IgD-negative memory B cell (primary cell): Measurements from ENCODE around the gene MEMO1. TPM values are rescaled to one million over a fixed set of nuclear protein-coding genes. Genes with fewer than 3 reads are reported as not detected.
"Not testable (repeated sequence)": the region's sequence is repeated elsewhere in the genome, so short reads cannot be mapped to it uniquely, and the experiment has no call there.

Experiments used
- H3K27ac Mint-ChIP-seq, 3 donors: one replicate each; pipeline ENCODE4 v1.8.0; 2020 to 2022; ENCODE audit warnings: mild to moderate bottlenecking in 3 of 3, mixed read lengths in 3 of 3, moderate library complexity in 1 of 3
- H3K27me3 Mint-ChIP-seq: one replicate; pipeline ENCODE4 v1.8.0; 2021; ENCODE audit warnings: mixed read lengths
- H3K36me3 Mint-ChIP-seq: one replicate; pipeline ENCODE4 v1.8.0; 2020; ENCODE audit warnings: mild to moderate bottlenecking, mixed read lengths
- H3K4me1 Mint-ChIP-seq, 3 donors: one replicate each; pipeline ENCODE4 v1.8.0; 2020 to 2022; ENCODE audit warnings: mixed read lengths in 3 of 3, mild to moderate bottlenecking in 1 of 3
- H3K4me3 Mint-ChIP-seq, 4 donors: one replicate each; pipeline ENCODE4 v1.8.0; 2020 to 2022; ENCODE audit warnings: mild to moderate bottlenecking in 4 of 4, mixed read lengths in 4 of 4, moderate library complexity in 3 of 4
- H3K9me3 Mint-ChIP-seq, 3 donors: one replicate each; pipeline ENCODE4 v1.8.0; 2020 to 2021; ENCODE audit warnings: mixed read lengths in 3 of 3, mild to moderate bottlenecking in 1 of 3
- polyA plus RNA-seq: library from polyadenylated mRNA; unstranded; fragments of 300-500 nt; fragmentation: Illumina TruSeq; gene quantifications from one replicate; pipeline ENCODE4 v1.2.3, GENCODE V29; 2021

The MEMO1 gene
- 32.0 TPM for polyA plus RNA-seq

- peak within 1 kb of the TSS; percentile 91 to 99 (median 97) for H3K27ac Mint-ChIP-seq
- H3K4me3 Mint-ChIP-seq: peak within 1 kb of the TSS; percentile 88 to 99 (median 96)
- no peaks in the 10 kb centered on the region for H3K36me3 Mint-ChIP-seq
- no peaks in the 10 kb centered on the region for H3K9me3 Mint-ChIP-seq
- peaks cover 31 to 38% (median 37%) of the 10 kb centered on the region in 3 donors for H3K4me1 Mint-ChIP-seq
- H3K27me3 Mint-ChIP-seq: no peaks in the 10 kb centered on the region
Observed at GRCh38 chr2:32010670-32011484, at the start of gene MEMO1. Gene MEMO1 (minus strand): TSS chr2:32011008. CDS start chr2:32010247, 761 bp downstream.

- H3K27ac Mint-ChIP-seq: no peak overlapping the region
- no peaks in the 10 kb centered on the region for H3K9me3 Mint-ChIP-seq
- no peaks in the 10 kb centered on the region for H3K27me3 Mint-ChIP-seq
- no peaks in the 10 kb centered on the region for H3K36me3 Mint-ChIP-seq
- peaks cover 7 to 9% (median 7%) of the 10 kb centered on the region in 3 donors for H3K4me1 Mint-ChIP-seq
- peak overlapping the region in 1 of 4 donors; percentile 100 for H3K4me3 Mint-ChIP-seq
Observed at GRCh38 chr2:32060266-32060665, 49.5 kb upstream of the MEMO1 start.

DNA sequence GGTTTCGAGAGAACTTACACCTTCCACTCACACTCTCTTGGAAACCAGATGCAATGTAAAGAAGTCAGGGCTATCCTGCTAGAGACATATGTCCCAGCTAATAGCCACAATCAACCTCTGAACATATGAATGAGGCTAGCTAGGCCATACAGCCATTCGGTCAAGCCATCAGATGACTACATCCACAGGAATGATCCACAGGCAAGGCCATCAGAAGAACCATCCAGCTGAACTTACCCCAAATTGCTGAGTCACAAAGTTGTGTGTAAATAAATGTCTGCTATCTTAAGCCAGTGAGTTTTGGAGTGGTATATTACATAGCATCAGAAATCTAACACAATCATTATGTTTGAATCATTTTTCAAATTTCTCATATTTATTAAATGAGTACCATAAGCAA is 47.3 kb upstream of the MEMO1 start:
- H3K27ac Mint-ChIP-seq: no peak overlapping the region
- no peaks in the 10 kb centered on the region for H3K27me3 Mint-ChIP-seq
- no peak overlapping the region for H3K4me3 Mint-ChIP-seq
- H3K9me3 Mint-ChIP-seq: no peaks in the 10 kb centered on the region
- H3K36me3 Mint-ChIP-seq: no peaks in the 10 kb centered on the region
- peaks cover 5 to 6% (median 6%) of the 10 kb centered on the region in 3 donors for H3K4me1 Mint-ChIP-seq

DNA sequence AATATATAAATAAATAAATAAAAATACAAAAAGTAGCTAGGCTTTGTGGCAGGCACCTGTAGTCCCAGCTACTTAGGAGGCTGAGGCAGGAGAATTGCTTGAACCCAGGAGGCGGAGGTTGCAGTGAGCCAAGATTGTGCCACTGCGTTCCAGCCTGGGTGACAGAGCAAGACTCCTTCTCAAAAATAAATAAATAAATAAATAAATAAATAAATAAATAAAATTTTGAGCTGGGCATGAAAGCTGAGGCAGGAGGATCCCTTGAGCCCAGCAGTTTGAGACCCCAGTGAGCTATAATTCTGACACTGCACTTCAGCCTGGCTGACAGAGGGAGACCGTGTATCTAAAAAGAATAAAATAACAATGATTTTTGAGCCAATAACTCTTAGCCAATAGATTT is 43.8 kb upstream of the MEMO1 start:
- not testable (repeated sequence) for H3K27me3 Mint-ChIP-seq, H3K9me3 Mint-ChIP-seq, H3K4me3 Mint-ChIP-seq, H3K27ac Mint-ChIP-seq, H3K36me3 Mint-ChIP-seq, H3K4me1 Mint-ChIP-seq

- H3K27ac Mint-ChIP-seq: no peak overlapping the region
- no peaks in the 10 kb centered on the region for H3K4me1 Mint-ChIP-seq
- H3K4me3 Mint-ChIP-seq: no peak overlapping the region
- H3K9me3 Mint-ChIP-seq: no peaks in the 10 kb centered on the region
- no peaks in the 10 kb centered on the region for H3K36me3 Mint-ChIP-seq
- H3K27me3 Mint-ChIP-seq: no peaks in the 10 kb centered on the region
Observed at GRCh38 chr2:32051836-32052439, 41.1 kb upstream of the MEMO1 start.

DNA sequence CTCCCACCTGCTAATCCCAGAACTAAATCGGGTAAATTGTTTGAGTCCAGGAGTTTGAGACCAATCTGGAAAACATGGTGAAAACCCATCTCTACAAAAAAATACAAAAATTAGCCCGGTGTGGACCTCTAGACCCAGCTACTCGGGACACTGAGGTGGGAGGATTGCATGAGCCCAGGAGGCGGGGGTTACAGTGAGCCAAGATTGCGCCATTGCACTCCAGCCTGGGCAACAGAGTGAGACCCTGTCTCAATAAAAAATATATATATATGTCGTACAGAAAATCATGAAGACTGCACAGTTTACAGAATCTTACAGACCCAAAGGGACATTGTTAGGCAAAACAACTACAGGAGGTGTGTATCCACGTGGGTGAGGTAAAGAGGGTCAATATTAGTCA is 32.8 kb upstream of the MEMO1 start:
- no peak overlapping the region for H3K27ac Mint-ChIP-seq
- H3K9me3 Mint-ChIP-seq: no peaks in the 10 kb centered on the region
- H3K4me1 Mint-ChIP-seq: peaks cover 0 to 15% (median 5%) of the 10 kb centered on the region in 3 donors
- no peak overlapping the region for H3K4me3 Mint-ChIP-seq
- no peaks in the 10 kb centered on the region for H3K36me3 Mint-ChIP-seq
- H3K27me3 Mint-ChIP-seq: no peaks in the 10 kb centered on the region

- no peaks in the 10 kb centered on the region for H3K36me3 Mint-ChIP-seq
- peak within 1 kb of the TSS; percentile 84 to 96 (median 95) for H3K4me3 Mint-ChIP-seq
- no peaks in the 10 kb centered on the region for H3K27me3 Mint-ChIP-seq
- H3K9me3 Mint-ChIP-seq: no peaks in the 10 kb centered on the region
- H3K4me1 Mint-ChIP-seq: peaks cover 0 to 17% (median 8%) of the 10 kb centered on the region in 3 donors
- peak within 1 kb of the TSS; percentile 83 to 99 (median 88) for H3K27ac Mint-ChIP-seq
Observed at GRCh38 chr2:32039447-32040219, 28.8 kb upstream of the MEMO1 start, which contains the start of gene DPY30. Gene DPY30 (minus strand): TSS chr2:32039805. CDS start chr2:32039456, 349 bp downstream.

- H3K36me3 Mint-ChIP-seq, H3K27me3 Mint-ChIP-seq, H3K9me3 Mint-ChIP-seq: not testable (repeated sequence)
- peaks cover 14 to 25% (median 22%) of the 10 kb centered on the region in 3 donors for H3K4me1 Mint-ChIP-seq
- H3K4me3 Mint-ChIP-seq: peak overlapping the region in 3 of 4 donors; percentile 28 to 46 (median 41)
- peak overlapping the region in 2 of 3 donors; percentile 56 to 83 for H3K27ac Mint-ChIP-seq
Observed at GRCh38 chr2:32034198-32034887, 23.5 kb upstream of the MEMO1 start.

DNA sequence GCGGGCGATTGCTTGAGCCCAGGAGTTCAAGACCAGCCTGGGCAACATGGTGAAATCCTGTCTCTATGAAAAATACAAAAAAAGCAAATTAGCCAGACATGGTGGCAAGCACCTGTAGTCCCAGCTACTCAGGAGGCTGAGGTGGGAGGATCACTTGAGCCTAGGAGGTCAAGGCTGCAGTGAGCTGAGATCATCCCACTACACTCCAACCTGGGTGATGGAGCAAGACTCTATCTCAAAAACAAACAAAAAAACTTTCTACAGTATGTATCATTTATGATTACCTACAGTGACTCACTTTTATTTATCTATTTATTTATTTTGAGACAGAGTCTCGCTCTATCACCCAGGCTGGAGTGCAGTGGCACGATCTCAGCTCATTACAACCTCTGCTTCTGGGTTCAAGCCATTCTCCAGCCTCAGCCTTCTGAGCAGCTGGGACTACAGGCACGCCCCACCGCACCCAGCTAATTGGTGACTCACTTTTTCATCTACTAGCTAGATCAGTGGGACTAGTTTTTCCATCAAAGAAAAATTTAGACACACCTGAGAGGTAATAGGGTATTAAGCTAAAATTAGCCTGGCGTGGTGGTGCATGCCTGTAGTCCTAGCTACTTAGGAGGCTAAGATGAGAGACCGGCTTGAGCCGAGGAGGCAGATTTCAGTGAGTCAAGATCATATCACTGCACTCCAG is 8.1 kb upstream of the MEMO1 start:
- not testable (repeated sequence) for H3K4me1 Mint-ChIP-seq, H3K36me3 Mint-ChIP-seq, H3K9me3 Mint-ChIP-seq, H3K27me3 Mint-ChIP-seq, H3K27ac Mint-ChIP-seq, H3K4me3 Mint-ChIP-seq

DNA sequence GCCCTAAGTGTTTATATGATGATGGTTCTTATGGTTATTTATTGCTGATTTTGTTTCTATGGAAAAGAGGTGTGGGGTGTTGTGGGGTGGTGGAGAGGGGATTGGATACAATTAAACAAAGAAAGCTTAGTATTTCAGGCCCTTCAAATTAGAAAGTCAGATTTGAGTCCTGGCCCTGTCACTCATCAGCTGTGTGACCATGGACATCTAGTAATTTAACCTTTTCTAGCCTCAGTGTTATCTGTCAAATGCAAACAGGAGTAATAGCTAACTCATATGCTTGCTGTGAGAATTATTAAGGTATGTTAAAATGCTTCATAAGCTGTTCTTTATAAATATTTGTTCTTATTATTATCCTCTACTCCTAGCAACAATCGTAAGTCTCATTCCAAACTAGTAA is 2.1 kb upstream of the MEMO1 start:
- H3K9me3 Mint-ChIP-seq: no peaks in the 10 kb centered on the region
- H3K4me3 Mint-ChIP-seq: peak overlapping the region in 3 of 4 donors; percentile 40 to 80 (median 58)
- peaks cover 21 to 24% (median 22%) of the 10 kb centered on the region in 3 donors for H3K4me1 Mint-ChIP-seq
- H3K27me3 Mint-ChIP-seq: no peaks in the 10 kb centered on the region
- H3K27ac Mint-ChIP-seq: peak overlapping the region in 2 of 3 donors; percentile 3 to 82
- H3K36me3 Mint-ChIP-seq: peaks cover 4% of the 10 kb centered on the region

DNA sequence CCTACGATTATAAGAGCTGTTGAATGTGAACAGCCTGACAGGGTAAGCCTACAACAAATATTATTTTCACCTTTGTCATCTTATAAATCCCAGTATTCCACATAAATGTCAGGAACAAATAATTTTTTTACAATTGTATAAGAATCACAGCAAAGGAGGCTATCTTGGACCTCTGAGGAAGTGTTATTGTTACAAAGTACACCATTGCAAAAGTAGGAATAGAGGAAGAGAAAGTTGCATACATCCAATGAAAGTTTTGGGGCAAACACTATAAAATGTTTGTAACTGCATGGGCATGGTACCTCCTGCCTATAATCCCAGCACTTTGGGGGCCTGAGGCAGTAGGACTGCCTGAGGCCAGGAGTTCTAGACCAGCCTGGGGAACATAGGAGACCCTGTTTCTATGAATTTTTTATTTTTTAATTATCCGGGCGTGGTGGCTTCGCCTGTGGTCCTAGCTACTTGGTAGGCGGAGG is 715 bp upstream of the MEMO1 start:
- Mint-ChIP-seq H3K27me3 (no peaks in the 10 kb centered on the region), H3K36me3 (peaks cover 3% of the 10 kb centered on the region), H3K4me3 (peak overlapping the region; percentile 88 to 99 (median 96)), H3K4me1 (peaks cover 28 to 33% (median 31%) of the 10 kb centered on the region in 3 donors), H3K9me3 (no peaks in the 10 kb centered on the region), H3K27ac (peak overlapping the region; percentile 91 to 99 (median 97))

DNA sequence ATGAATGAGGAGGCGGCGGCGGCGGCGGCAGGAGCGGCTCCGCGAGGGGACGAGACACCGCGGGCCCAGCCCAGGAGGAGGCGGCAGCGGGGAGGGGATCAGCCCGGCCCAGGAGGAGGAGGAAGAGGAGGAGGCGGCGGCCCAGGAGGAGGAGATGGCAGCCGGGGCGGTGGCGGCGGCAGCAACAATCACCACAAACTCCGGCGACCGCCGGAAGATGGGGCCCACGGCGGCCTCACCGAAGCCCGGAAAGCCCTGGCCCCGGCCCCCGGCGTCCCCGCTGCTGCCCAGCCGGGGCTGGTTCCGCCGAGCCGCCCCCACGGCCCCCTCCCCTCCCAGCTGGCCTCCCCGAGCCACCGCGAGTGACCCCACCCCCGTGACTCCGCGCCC is 533 bp downstream of the MEMO1 start:
- H3K27ac Mint-ChIP-seq: peak overlapping the region in 1 of 3 donors; percentile 91
- peak overlapping the region; percentile 58 to 88 (median 71) for H3K4me3 Mint-ChIP-seq
- H3K4me1 Mint-ChIP-seq: peaks cover 36 to 44% (median 43%) of the 10 kb centered on the region in 3 donors
- not testable (repeated sequence) for H3K36me3 Mint-ChIP-seq, H3K9me3 Mint-ChIP-seq, H3K27me3 Mint-ChIP-seq

- Mint-ChIP-seq H3K27ac (peak overlapping the region; percentile 88 to 90 (median 88)), H3K27me3 (no peaks in the 10 kb centered on the region), H3K4me1 (peaks cover 42 to 49% (median 49%) of the 10 kb centered on the region in 3 donors), H3K4me3 (peak overlapping the region; percentile 90 to 99 (median 94)), H3K9me3 (no peaks in the 10 kb centered on the region), H3K36me3 (peaks cover 2% of the 10 kb centered on the region)
Observed at GRCh38 chr2:32009516-32010256, 1.1 kb downstream of the MEMO1 start.
